Tibial artery (tissue), 4 donors: ENCODE data around the gene MAP6.

Experiments used
- DNase-seq, 2 donors: peaks; one replicate each; pipeline ENCODE4 v3.0.0-alpha.2; 2019
- H3K27ac ChIP-seq, 2 donors: fragments of 200-600 bp; sonication (generic) in 1 of 2; 1 replicate in 1 of 2; 2 replicates in 1 of 2; pipeline ENCODE4 v1.5.1; 2018 to 2019; ENCODE audit warnings: mild to moderate bottlenecking in 1 of 2
- H3K27me3 ChIP-seq, 2 donors: fragments of 200-600 bp; sonication (generic) in 1 of 2; one replicate each; pipeline versions ENCODE4 v1.5.1 to v1.6.0; 2016 to 2019
- H3K36me3 ChIP-seq, 3 donors: fragments of 200-600 bp; sonication (generic) in 2 of 3; one replicate each; pipeline ENCODE4 v1.5.1; 2016 to 2019; ENCODE audit warnings: mild to moderate bottlenecking in 2 of 3
- H3K4me1 ChIP-seq, 4 donors: fragments of 200-600 bp; sonication (generic) in 2 of 4; 1 replicate in 3 of 4; 2 replicates in 1 of 4; pipeline ENCODE4 v1.5.1; 2016 to 2019
- H3K4me3 ChIP-seq, 2 donors: fragments of 200-600 bp; sonication (generic) in 1 of 2; 1 replicate in 1 of 2; 2 replicates in 1 of 2; pipeline ENCODE4 v1.5.1; 2018 to 2019; ENCODE audit warnings: mild to moderate bottlenecking in 2 of 2
- H3K9me3 ChIP-seq, 3 donors: fragments of 200-600 bp; sonication (generic) in 1 of 3; one replicate each; pipeline ENCODE4 v1.5.1; 2016 to 2019
- intact Hi-C: fragments of 100-400 bp; cut with DNase I; formaldehyde crosslinking; loops from one replicate; pipeline ENCODE4 v1.15.0; 2023; ENCODE audit warnings: low total_unique reads
- TF ChIP-seq, protein P1 (sequence below), 2 experiments: fragments of 200-600 bp in 1 of 2; fragments of 450-650 bp in 1 of 2; IDR thresholded peaks; one replicate each; pipeline ENCODE4 v1.5.1; 2017 to 2019; ENCODE audit warnings: antibody characterized with exemption in 2 of 2, mild to moderate bottlenecking in 1 of 2, moderate library complexity in 1 of 2

Gene MAP6

DNA sequence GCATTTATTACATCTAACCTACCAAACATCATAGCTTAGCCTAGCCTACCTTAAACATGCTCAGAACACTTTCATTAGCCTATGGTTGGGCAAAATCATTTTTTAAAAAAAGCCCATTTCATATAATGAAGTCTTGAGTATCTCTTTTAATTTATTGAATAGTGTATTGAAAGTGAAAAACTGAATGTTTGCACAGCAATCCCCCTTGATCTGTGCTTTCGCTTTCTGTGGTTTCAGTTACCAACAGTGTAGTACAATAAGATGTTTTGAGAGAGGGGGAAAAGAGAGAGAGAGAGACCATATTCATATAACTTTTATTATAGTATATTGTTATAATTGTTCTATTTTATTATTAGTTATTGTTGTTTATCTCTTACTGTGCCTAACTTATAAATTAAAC lies 8.4 kb upstream of the MAP6 start:
- TF ChIP-seq, protein P1, sequence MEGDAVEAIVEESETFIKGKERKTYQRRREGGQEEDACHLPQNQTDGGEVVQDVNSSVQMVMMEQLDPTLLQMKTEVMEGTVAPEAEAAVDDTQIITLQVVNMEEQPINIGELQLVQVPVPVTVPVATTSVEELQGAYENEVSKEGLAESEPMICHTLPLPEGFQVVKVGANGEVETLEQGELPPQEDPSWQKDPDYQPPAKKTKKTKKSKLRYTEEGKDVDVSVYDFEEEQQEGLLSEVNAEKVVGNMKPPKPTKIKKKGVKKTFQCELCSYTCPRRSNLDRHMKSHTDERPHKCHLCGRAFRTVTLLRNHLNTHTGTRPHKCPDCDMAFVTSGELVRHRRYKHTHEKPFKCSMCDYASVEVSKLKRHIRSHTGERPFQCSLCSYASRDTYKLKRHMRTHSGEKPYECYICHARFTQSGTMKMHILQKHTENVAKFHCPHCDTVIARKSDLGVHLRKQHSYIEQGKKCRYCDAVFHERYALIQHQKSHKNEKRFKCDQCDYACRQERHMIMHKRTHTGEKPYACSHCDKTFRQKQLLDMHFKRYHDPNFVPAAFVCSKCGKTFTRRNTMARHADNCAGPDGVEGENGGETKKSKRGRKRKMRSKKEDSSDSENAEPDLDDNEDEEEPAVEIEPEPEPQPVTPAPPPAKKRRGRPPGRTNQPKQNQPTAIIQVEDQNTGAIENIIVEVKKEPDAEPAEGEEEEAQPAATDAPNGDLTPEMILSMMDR (IDR thresholded peaks at IDR 0.05), result no peak
- no peaks in the 10 kb centered on the region for H3K36me3 ChIP-seq
- no peaks in the 10 kb centered on the region for H3K9me3 ChIP-seq
- DNase-seq, result no peak
- intact Hi-C loops, result loop anchor here (10.0 kb wide), 1 partner anchor 82 kb away; no protein-coding TSS in a partner anchor
- peaks cover 0 to 17% of the 10 kb centered on the region in 2 donors for H3K27me3 ChIP-seq
- H3K27ac ChIP-seq, result no peak overlapping the region
- no peaks in the 10 kb centered on the region for H3K4me1 ChIP-seq
- H3K4me3 ChIP-seq, result no peak overlapping the region

- Histone ChIP-seq H3K4me3 (no peak overlapping the region), H3K9me3 (no peaks in the 10 kb centered on the region), H3K27me3 (peaks cover 0 to 9% of the 10 kb centered on the region in 2 donors), H3K4me1 (peaks cover 0 to 2% (median under 1%) of the 10 kb centered on the region in 4 donors), H3K36me3 (no peaks in the 10 kb centered on the region), H3K27ac (no peak overlapping the region)
- TF ChIP-seq, protein P1 (IDR thresholded peaks at IDR 0.05), result no peak
- DNase-seq, result no peak
- intact Hi-C loops, result loop anchor here (10.0 kb wide), 1 partner anchor 79 kb away; no protein-coding TSS in a partner anchor
Measured at GRCh38 chr11:75673977-75674582, 5.2 kb upstream of the MAP6 start.

DNA sequence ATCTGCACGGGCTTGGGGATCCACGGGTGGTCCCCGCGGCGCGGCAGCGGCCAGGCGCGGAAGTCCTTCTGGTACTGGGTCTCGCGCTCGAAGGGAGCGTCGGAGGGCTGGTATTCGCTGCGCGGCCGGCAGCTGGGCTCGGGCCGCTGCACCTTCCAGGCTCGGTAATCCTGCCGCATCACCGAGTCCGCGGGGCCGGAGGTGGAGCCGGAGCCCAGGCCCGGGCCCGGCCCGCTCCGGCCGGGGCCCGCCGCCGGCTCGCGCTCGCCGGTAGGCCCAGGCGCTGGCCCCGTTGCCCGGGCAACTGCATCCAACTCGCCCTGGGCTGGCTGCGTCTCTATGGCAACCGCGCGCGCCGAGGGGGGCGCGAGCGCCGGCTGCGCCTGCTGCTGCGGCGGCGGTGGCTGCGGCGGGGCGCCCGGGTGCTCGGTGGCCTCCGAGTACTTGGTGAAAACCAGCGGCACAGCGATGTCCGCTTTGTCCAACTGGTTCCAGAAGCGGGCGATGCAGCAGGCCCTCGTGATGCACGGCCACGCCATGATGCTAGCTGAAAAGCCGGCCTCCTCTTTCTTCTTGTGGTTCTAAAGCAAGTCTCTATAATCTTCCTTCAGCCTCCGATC lies 897 bp downstream of the MAP6 start:
- DNase-seq, result no peak
- Histone ChIP-seq H3K4me1 (peaks cover 0 to 19% (median 15%) of the 10 kb centered on the region in 4 donors), H3K36me3 (no peaks in the 10 kb centered on the region), H3K9me3 (no peaks in the 10 kb centered on the region), H3K27ac (peak overlapping the region; percentile 60 to 62), H3K27me3 (no peaks in the 10 kb centered on the region), H3K4me3 (peak overlapping the region; percentile 59 to 68)
- TF ChIP-seq, protein P1 (IDR thresholded peaks at IDR 0.05), result no peak
- intact Hi-C loops, result loop anchor here (10.0 kb wide), 1 partner anchor 123 kb away; no protein-coding TSS in a partner anchor

GRCh38 chr11:75667255-75667830 lies 1.5 kb downstream of the MAP6 start:
- H3K4me3 ChIP-seq, result peak overlapping the region; percentile 59 to 68
- TF ChIP-seq, protein P1 (IDR thresholded peaks at IDR 0.05), result no peak
- no peak for DNase-seq
- peaks cover 0 to 19% (median 15%) of the 10 kb centered on the region in 4 donors for H3K4me1 ChIP-seq
- no peaks in the 10 kb centered on the region for H3K27me3 ChIP-seq
- H3K27ac ChIP-seq, result peak overlapping the region; percentile 60 to 62
- intact Hi-C loops, result loop anchor here (10.0 kb wide), 1 partner anchor 123 kb away; no protein-coding TSS in a partner anchor
- no peaks in the 10 kb centered on the region for H3K9me3 ChIP-seq
- no peaks in the 10 kb centered on the region for H3K36me3 ChIP-seq

DNA sequence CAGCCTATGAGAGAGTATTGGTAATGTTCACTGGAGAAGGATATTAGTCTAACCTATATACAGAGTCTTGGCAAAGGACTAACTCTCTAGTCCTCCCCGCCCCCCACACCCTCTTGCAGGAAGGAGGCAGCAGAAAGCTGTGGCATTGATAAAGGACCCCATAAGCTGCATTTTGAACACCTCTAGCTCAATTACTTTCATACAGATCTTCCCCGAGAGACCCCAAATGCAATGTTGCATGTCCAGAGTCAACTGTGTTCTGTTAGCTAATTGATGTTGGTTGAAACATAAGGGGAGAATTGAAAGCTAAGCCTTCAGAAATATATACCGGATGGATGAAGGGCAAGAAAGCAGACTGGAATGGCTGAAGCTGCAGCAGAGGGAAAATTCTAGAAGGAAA lies 2.8 kb downstream of the MAP6 start:
- H3K36me3 ChIP-seq, result no peaks in the 10 kb centered on the region
- H3K4me1 ChIP-seq, result peaks cover 0 to 19% (median 15%) of the 10 kb centered on the region in 4 donors
- intact Hi-C loops, result loop anchor here (10.0 kb wide), 1 partner anchor 121 kb away; no protein-coding TSS in a partner anchor
- no peak overlapping the region for H3K27ac ChIP-seq
- TF ChIP-seq, protein P1 (IDR thresholded peaks at IDR 0.05), result no peak
- H3K27me3 ChIP-seq, result no peaks in the 10 kb centered on the region
- H3K9me3 ChIP-seq, result no peaks in the 10 kb centered on the region
- DNase-seq, result no peak
- H3K4me3 ChIP-seq, result no peak overlapping the region
